ENCODE results near the gene AMMECR1.

DNA sequence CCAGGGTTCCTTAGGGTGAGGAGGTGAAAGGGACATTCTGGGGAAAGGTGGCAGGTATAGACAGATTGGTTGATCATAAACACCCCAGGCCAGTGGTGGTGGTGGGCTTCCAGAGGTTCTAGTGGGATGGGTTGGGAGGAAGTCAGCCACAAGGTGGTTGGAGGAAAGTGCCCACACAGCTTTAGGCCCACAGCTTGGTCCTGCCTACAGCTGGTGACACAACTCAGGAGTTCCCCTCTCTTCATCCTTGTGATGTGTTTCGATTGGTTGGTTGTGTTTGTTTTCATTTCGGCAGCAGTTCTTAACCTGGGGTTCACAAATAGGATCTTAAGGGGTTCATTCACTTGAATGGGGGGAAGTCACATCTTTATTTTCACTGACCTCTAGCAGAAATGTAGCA lies 158.0 kb downstream of the AMMECR1 start:
- TF ChIP-seq, protein P1, sequence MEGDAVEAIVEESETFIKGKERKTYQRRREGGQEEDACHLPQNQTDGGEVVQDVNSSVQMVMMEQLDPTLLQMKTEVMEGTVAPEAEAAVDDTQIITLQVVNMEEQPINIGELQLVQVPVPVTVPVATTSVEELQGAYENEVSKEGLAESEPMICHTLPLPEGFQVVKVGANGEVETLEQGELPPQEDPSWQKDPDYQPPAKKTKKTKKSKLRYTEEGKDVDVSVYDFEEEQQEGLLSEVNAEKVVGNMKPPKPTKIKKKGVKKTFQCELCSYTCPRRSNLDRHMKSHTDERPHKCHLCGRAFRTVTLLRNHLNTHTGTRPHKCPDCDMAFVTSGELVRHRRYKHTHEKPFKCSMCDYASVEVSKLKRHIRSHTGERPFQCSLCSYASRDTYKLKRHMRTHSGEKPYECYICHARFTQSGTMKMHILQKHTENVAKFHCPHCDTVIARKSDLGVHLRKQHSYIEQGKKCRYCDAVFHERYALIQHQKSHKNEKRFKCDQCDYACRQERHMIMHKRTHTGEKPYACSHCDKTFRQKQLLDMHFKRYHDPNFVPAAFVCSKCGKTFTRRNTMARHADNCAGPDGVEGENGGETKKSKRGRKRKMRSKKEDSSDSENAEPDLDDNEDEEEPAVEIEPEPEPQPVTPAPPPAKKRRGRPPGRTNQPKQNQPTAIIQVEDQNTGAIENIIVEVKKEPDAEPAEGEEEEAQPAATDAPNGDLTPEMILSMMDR (IDR thresholded peaks at IDR 0.05), result no peak
- TF ChIP-seq, protein P2, sequence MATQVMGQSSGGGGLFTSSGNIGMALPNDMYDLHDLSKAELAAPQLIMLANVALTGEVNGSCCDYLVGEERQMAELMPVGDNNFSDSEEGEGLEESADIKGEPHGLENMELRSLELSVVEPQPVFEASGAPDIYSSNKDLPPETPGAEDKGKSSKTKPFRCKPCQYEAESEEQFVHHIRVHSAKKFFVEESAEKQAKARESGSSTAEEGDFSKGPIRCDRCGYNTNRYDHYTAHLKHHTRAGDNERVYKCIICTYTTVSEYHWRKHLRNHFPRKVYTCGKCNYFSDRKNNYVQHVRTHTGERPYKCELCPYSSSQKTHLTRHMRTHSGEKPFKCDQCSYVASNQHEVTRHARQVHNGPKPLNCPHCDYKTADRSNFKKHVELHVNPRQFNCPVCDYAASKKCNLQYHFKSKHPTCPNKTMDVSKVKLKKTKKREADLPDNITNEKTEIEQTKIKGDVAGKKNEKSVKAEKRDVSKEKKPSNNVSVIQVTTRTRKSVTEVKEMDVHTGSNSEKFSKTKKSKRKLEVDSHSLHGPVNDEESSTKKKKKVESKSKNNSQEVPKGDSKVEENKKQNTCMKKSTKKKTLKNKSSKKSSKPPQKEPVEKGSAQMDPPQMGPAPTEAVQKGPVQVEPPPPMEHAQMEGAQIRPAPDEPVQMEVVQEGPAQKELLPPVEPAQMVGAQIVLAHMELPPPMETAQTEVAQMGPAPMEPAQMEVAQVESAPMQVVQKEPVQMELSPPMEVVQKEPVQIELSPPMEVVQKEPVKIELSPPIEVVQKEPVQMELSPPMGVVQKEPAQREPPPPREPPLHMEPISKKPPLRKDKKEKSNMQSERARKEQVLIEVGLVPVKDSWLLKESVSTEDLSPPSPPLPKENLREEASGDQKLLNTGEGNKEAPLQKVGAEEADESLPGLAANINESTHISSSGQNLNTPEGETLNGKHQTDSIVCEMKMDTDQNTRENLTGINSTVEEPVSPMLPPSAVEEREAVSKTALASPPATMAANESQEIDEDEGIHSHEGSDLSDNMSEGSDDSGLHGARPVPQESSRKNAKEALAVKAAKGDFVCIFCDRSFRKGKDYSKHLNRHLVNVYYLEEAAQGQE (IDR thresholded peaks at IDR 0.05; ENCODE audit: insufficient read depth in 1 of 2, low read depth in 2 of 2, low read length in 1 of 2), result no peak
- TF ChIP-seq POLR2AphosphoS5 (IDR thresholded peaks at IDR 0.05; ENCODE audit: low read depth, low read length), result no peak
- no peak for TF ChIP-seq TCF7L2 (IDR thresholded peaks at IDR 0.05; ENCODE audit: low read depth, low read length)
- TF ChIP-seq SIN3A (IDR thresholded peaks at IDR 0.05; ENCODE audit: borderline replicate concordance, insufficient read depth, low read depth, low read length), result no peak

Measured in Panc1 (cell line).